Mammary microvascular endothelial cell (primary cell): ENCODE data around the gene PALB2. TPM values are rescaled to one million over a fixed set of nuclear protein-coding genes. Genes with fewer than 3 reads are reported as not detected.

Source experiments
- total RNA-seq: library from RNA; depleted of rRNA; stranded (reverse); fragments of >200 nt; gene quantifications from 2 replicates; pipeline ENCODE4 v1.2.3, GENCODE V29; 2015

Gene PALB2
- 6.7 and 9.7 TPM in 2 replicates for total RNA-seq

DNA sequence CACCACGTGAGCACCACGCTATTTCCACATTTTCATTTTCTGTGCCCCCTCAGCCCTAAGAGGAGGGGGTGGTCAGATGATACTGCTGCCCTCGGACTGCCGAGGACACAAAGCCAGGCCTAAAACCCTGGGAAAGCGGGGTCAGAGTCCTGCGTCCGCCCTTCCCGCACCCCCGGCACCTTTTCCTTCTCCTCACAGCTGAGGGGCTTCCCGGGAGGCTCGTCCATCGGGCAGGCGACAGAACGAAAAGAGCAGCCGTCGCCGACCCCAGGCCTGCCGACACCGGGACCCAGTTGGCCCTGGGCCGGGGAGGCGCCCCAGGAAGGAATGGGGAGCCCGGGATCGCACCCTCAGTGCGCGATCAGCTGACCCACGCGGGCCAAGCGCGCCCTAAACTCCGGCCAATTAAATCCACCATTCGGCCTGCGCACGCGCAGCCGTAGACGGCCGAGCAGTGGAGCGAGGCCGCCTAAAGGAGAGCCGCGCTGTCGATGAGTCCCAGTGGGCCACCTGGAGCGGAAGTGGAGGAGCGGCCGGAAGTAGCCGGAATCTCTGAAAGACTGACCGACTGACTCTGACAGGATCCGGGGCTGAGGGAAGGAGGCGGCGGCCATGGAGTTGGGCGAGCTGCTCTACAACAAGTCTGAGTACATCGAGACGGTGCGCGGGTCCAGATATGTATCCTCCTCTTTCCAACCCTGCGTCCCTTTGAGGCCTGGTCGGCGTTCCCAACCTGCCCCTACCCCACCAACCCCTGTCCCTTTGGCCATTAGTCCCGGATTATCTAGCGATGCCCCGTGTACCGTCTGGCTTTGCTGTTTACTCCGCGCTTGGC lies at the start of gene PALB2, which contains the start of gene DCTN5:
Gene PALB2 (minus strand): TSS at position 380 of the 835 bp plus-strand sequence. CDS start 153 bp downstream, at position 227.
Gene DCTN5 (plus strand): TSS at position 536 of the 835 bp plus-strand sequence. CDS start 77 bp downstream, at position 613.

DNA sequence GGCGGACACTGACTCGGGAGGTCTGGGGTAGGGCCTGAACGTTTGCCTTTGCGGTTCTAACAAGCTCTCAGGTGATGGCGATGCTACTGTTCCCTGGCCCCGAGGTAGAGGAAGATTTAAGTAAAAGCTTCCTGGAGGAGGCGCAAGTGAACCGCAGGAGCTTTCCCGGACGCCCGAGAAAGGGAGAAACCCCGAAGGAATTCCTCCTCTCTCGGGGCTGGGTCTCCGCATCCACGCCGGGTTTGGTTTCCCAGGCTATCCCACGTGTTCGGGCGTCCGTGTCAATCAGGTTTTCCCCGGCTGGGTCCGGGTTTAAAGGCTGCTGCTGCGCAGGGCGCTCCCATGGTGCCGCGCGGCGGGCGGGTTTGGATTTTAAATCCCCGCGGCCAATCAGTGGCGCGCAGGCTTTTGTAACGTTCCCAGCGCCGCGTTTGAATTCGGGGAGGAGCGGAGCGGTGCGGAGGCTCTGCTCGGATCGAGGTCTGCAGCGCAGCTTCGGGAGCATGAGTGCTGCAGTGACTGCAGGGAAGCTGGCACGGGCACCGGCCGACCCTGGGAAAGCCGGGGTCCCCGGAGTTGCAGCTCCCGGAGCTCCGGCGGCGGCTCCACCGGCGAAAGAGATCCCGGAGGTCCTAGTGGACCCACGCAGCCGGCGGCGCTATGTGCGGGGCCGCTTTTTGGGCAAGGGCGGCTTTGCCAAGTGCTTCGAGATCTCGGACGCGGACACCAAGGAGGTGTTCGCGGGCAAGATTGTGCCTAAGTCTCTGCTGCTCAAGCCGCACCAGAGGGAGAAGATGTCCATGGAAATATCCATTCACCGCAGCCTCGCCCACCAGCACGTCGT lies 37.5 kb upstream of the PALB2 start, which contains the start of gene PLK1:
Gene PLK1 (plus strand): TSS at position 460 of the 844 bp plus-strand sequence. CDS start 44 bp downstream, at position 504.

DNA sequence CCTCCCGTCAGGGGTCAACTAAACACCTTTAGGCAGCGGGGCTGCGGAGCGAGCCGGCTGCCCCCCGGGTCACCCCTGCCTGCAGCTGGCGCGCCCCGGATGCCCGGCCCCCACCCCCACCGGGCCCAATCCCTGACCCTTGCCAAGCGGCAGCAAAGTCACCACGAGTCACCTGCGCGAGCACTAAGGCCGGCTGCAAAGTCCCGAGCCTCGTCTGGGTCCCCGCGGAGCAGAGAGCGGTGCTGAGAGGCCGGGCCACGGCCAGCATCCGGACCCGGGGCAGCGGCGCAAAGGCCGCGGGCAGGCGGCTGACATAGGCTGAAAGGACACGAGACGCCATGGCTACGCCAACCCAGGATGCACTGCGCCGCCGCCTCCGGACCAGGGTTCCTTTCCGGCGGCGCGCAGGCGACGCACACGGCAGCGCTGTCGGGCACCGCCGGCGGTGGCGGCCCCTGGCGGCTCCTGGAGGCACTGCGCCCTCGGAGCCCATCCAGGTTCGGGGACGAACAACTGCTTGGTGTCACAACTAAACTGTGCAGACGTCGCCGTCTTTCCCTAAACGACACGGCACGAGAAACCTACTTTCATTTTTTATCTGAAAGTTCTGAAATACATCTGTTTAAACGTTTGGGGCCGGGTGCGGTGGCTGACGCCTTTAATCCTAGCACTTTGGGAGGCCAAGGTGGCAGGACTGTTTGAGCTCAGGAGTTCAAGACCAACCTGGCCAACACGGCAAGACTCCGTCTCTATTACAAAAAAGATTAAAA lies 45.0 kb downstream of the PALB2 start, which contains the start of gene NDUFAB1:
Gene NDUFAB1 (minus strand): TSS at position 366 of the 770 bp plus-strand sequence. CDS start 26 bp downstream, at position 340.

DNA sequence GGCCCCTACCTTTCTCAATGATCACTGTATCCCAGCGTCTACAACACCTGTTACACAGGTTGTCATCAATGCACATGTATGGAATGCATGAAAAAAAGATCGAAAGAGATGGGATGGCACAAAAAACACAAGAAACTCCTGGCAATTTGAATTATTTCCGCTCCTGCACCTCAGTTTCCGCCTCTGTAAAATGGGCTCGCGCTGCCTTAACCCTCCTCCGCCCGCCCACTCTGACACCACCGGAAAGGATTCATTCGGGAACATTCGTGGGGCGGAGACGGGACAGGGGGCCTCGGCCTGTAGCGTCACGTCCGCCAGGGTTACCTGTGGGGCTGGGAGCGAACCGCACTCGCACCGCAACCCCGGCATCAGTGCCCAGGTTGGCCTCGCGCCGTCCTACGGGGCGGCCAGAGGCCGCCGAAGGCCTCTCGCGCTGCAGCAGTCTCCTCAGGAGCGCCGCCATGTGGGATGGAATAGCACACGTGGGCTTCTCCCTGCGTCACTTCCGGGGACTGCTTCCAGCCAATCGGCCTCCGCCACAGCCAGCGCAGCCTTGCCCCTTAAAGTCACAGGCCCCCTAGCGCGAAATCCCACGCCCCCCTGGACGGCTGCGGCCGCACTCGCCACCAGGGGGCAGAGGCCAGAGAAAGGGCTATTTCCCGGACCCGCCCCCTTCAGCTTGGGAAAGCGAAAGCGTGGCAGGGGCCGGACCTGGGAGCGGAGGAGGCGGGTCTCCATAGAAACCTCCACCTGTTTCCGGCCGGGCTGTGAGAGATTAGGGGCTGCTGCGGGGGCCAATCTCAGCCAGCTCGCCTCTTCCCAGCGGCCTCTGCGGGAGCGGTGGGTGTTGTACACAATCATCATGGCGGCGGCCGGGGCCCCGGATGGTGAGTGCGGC lies 84.0 kb downstream of the PALB2 start, which contains the start of the genes EARS2 and UBFD1:
Gene EARS2 (minus strand): TSS at position 470 of the 898 bp plus-strand sequence. CDS start 7 bp downstream, at position 463.
Gene UBFD1 (plus strand): TSS at position 847 of the 898 bp plus-strand sequence. CDS start 16 bp downstream, at position 863.

Other genes starting within 250 kb of the PALB2 start
- 6.8 and 8.2 TPM in 2 replicates for gene COG7, start 188.1 kb downstream of the PALB2 start, total RNA-seq
- gene GGA2, start 130.8 kb downstream of the PALB2 start, total RNA-seq = 35.8 and 38.8 TPM in 2 replicates
- gene EARS2, start 84.0 kb downstream of the PALB2 start, total RNA-seq = 10.2 and 28.0 TPM in 2 replicates
- 67.1 and 82.6 TPM in 2 replicates for gene UBFD1, start 83.6 kb downstream of the PALB2 start, total RNA-seq
- gene NDUFAB1, start 45.0 kb downstream of the PALB2 start, total RNA-seq = 205 and 239 TPM in 2 replicates
- gene DCTN5, start 156 bp upstream of the PALB2 start, total RNA-seq = 53.2 and 78.6 TPM in 2 replicates
- 80.4 and 91.7 TPM in 2 replicates for gene PLK1, start 37.6 kb upstream of the PALB2 start, total RNA-seq
- not detected in 2 replicates for gene ERN2, start 71.9 kb upstream of the PALB2 start, total RNA-seq
- gene CHP2, start 113.7 kb upstream of the PALB2 start, total RNA-seq = not detected in 2 replicates
- gene PRKCB, start 194.7 kb upstream of the PALB2 start, total RNA-seq = not detected in 2 replicates